HuH-7.5 (cell line): ENCODE data around the gene PLCD1.
"Not testable (repeated sequence)": the region's sequence is repeated elsewhere in the genome, so short reads cannot be mapped to it uniquely, and the experiment has no call there.

Experiments
- DNase-seq: peaks from one replicate; pipeline ENCODE4 v3.0.0; 2011; ENCODE audit warnings: low spot score

Gene PLCD1

DNA sequence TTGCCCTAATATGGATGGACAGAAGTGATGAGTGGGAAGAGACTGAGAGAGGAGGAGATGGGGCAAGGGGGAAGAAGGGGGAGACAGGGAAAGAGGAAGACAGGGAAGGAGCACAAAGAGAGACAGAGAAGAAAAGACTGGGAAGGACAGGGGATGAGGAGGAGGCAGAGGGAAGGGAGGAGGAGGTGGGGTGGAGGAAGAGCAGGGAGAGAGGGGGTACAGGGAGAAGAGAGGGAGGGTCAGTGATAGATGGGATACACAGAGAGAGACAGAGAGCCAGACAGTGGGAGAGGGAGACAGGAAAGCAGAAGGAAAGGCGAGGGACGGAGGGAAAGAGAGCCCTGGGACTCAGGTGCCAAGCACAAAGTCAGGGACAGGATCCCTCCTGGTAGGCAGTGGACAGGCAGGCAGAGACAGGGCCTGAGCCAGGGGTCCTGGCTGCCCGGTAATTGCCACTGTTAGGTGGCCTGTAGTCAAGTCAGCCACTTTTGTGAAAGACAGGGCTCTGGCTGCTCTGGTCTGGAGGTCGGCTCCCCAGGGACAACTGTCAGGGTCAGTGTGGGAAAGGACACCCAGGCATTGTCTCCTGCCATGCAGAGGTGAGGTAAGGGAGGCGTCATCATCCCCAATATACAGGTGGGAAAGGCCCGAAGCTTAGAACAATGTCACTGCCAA is 29.1 kb downstream of the PLCD1 start:
- no peak for DNase-seq

DNA sequence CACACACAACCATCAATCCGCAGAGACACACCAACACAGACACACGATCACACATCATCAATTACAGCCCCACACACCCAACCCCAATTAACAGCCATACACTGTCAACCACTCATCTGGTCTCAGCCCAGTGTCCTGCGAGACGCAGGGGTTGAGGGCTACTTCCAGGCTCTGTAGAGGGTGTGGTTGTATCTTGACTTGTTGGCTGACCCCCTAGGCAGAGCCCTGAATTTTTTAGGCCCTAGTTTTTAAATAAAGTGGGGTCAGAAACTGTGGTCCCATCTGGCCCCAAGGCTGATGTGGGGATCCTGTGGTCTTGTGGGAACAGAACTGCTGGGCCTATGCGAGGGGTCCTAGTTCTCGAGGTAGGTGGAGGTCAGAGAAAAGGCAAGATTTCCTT is 29.6 kb downstream of the PLCD1 start:
- DNase-seq: no peak

DNA sequence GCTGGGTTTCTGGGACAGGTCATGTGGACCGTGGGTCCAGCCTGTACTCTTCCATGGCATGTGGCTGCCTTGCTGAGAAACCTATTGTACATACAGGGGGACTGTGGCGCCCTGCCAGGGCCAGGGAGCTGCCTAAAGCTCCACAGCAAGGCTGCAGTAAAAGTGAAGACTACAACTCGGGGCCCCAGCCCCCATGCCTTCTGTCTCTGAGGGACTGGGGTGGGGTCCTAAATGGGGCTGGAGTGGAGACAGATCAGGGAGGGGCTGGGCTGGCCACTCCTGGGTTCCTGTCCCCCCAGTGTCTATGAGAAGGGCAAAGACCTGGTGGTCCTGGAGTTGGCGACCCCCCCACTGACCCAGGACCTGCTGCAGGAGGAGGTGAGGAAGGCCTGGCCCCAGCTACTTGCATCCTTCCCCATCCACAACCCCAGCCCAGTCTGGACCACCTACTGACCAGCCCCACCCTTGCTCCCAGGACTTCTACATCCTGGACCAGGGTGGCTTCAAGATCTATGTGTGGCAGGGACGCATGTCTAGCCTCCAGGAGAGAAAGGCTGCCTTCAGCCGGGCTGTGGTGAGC is 31.6 kb downstream of the PLCD1 start:
- DNase-seq: no peak

DNA sequence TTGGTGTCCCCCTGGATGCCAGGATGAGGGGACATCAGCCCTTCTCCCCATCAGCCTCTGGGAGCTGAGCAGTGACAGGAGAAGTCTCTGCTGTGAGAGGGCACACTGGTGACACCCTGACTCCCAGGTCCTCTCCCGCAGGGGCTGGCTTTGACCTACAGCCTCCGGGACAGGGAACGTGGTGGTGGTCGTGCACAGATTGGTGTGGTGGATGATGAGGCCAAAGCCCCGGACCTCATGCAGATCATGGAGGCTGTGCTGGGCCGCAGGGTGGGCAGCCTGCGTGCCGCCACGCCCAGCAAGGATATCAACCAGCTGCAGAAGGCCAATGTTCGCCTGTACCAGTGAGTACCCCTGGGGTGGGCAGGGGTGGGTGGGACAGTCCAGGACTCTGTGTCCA is 32.1 kb downstream of the PLCD1 start:
- DNase-seq: no peak

DNA sequence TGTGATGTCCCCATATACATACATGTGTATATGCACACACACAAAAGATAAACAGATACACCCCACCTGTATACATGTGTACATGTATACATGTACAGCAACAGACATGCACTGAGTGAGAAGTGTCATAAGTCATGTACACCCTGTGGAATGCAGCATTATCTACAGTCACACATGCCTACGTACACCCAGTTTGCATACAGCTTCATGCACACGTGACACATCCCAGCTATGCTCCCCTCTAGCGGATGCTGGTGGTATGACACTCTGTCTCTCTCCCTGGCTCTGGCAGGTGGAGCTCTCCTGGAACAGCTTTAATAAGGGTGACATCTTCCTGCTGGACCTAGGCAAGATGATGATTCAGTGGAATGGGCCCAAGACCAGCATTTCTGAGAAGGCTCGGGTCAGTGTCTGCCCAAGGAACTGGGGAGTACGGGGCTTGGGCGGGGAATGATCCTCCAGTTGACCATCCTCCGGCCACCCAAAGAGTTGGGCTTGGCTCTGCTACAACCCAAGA is 32.6 kb downstream of the PLCD1 start:
- DNase-seq: peak; percentile 90

DNA sequence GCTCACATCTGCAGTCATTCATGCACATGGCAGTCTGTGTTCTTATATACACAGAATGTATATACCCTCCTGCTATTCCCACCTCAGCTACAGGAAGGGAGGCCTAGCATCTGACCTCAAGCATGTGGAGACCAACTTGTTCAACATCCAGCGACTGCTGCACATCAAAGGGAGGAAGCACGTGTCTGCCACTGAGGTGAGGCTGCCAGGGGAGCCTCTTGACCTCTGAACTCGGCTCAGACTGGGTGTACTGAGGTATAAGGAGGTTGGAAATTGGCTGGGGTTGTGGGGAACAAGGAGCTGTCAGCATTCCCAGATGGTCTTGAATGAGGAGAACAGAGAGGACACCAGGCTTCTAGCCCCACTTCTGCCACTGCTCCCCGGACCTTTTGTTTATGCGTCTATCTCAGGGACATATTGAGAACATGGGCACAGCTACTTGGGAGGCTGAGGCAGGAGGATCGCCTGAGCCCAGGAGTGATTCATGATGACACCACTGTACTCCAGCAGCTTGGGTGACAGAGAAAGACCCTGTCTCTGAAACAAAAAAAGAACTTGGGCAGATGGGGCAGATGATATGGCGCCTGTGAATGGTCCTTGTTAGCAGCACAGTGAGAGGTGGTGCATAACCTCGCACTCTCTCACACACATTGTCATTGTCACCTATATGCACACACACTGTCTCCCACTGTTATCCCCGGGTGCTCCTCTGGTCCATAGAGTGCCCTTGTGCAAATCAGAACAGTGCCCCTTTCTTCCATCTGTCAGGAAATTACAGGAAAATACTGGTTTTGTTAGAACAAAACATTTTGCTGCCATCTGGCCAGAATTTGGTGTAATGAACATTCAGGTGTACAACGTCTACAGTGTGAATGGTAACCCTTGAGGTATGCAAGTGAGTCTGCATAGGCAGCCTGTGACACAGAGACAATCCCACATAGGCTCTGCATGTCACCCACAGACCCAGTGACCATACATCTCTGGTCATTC is 33.5 kb downstream of the PLCD1 start:
- no peak for DNase-seq

DNA sequence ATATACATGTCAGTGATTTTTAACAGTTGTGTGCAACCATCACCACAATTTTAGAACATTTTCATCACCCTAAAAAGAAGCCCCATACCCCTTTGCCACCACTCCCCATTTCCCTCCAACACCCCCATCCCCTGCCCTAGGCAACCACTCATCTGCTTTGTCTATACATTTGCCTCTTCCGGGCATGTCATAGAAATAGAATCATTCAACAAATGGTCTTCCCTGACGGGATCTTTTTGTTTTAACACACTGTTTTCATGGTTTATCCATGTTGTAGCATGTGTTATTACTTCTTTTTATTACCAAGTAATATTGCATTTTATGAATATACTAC is 34.8 kb downstream of the PLCD1 start:
- DNase-seq: no peak

DNA sequence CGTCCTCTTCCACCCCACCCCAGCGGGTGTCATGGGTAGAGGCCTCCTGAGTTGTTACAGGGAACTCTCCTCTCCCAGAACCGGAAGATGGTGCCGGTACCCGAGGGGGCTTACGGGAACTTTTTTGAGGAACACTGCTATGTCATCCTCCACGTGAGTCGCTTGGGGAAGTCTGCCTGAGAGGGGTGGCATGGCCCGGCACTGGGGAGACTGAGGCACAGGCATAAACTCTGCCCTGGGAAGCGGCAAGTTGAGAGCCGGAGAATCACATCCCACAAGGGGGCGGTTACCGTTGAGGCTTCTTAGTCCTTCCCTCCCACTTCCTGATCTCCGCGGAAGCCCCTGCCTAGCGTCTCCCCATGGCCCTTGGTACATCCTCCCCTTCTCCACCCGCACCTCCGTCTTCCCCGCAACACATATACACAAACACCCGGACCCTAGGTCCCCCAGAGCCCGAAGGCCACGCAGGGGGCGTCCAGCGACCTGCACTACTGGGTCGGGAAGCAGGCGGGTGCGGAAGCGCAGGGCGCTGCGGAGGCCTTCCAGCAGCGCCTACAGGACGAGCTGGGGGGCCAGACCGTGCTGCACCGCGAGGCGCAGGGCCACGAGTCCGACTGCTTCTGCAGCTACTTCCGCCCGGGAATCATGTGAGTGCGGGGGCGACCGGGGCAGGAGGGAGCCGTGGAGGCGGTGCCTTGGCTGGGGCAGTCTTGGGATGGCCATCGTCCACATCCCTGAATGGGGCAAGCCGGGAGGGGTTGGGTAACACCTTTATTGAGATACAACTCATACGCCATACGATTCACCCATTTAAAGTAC is 35.4 kb downstream of the PLCD1 start:
- DNase-seq: peak; percentile 76

DNA sequence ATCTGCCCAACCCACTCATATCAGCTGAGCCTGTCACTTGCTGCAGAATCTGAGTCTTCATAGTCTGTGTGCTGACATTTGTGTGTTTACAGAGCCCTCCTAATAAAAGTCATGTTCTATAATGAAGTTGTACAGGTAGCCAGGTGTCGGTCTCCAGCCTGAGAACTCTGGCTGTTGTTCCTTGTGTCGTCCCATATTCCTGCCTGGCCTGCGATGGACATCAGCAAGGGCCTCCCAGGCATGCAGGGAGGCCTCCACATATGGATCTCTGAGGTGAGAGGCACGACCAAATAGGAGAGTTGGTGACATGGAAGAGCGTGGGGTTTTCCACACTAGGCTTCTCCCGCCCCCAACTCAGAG is 36.0 kb downstream of the PLCD1 start:
- DNase-seq: no peak

DNA sequence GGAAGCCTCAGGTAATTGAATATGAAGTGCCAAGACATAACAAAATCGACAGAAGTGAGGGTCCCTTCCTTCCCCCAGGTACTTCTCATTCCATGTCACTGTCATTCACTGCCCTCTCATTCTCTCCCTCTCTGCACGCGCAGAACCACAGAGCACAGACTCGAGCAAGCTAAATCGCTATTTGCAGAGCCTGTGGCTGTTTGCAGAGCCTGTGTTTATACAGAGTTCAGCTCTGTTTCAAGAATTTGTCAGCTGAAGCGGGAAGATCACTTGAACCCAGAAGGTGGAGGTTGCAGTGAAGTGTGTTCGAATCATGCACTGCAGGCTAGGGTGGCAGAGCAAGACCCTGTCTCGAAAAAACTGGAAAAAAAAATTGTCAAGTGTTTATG is 36.4 kb downstream of the PLCD1 start:
- no peak for DNase-seq

DNA sequence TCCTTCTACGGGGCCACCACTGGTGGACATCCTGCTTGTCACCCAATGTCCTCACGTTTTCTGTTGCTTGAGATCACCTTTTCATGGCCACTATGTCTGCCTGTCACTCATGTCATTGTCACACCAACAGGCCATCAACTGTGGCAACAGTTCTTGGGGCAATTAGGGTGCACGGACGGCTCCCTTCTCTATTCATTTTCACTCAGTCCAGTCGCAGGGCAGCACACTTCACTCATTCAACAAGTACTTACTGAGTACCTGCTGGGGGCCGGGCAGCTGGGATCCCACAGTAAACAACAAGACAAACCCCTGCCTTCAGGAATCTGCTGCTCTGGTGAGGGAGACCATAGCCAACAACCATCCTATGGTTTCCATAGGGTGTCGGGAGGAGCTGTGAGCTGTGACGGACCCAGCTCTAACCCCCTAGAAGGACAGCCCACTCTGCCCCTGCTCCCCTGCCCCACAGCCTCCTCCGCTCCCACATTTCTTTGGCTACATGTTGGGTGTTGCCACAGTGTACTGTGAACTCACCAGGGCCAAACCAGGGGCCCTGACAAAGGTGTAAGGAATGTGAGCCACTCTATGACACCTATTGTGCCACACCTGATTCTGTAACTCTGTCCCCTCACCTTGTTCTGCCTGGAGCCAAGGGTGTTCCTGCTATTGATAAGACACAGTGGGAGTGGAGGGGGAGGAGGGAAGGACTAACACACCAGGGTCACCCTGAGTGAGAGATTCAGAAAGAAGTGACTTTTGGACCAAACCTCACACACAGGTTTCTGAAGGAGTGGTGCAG is 37.0 kb downstream of the PLCD1 start:
- no peak for DNase-seq

DNA sequence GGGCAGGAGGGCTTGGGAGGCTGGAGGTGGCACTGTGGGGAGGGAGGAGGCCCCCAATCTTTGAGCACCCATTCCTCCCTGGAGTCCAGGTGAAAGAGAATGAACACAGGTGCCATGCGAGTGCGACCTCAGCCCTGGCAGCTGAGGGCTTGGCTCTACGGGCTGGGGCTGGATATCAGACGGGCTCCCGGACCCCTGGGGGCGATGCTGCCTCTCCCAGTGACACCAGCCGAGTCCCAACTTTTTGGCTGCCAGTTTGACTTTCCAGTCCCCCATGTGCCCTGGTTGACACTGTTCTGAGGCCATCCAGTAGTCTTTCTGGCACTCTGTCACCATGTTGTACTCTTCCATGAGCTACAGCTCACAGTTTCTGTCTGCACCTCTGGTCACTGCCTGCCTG is 37.6 kb downstream of the PLCD1 start:
- no peak for DNase-seq

DNA sequence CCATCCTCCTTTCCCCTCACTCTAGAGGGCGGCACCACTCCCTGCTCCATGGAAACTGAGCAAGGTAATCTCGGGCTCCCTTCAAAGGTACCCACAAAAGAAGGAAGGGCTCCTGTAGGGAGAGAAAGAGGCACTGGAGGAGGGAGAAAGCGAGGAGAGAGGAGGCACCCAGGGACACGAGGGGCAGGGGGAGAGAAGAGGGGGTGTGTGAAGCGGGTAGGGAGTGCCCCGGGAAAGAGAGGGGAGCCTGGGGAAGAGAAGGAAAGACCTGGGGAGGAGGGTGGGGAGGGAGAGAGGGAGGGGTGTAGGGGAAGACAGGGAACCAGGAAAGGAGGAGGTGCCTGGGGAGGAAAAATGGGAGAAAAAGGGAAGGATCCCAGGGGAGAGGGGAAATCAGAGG is 38.3 kb downstream of the PLCD1 start:
- no peak for DNase-seq

DNA sequence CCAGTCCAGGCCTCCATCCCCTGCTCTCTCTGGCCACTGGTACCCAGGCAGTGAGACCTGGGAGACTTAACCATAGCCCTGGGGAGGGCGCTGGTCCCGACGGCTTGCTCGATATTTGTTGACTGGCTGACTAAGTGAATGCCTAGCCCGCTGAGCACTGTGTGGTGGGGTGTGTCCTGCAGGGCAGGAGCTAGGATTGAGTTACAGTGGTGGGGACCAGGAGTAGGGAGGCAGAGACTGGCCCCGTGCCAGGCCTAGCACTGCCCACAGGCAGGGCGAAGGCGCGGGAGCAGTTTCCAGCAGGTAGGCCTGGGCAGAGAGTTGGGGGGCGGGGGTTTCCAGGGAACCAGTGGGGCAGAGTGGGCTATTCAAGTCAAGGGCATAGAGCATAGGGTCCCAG is 38.9 kb downstream of the PLCD1 start, which contains the start of gene VILL:
Gene VILL, plus strand, starts transcription at position 260 of the 400 bp plus-strand sequence. CDS start 2,887 bp downstream, outside the sequence.
- no peak for DNase-seq

DNA sequence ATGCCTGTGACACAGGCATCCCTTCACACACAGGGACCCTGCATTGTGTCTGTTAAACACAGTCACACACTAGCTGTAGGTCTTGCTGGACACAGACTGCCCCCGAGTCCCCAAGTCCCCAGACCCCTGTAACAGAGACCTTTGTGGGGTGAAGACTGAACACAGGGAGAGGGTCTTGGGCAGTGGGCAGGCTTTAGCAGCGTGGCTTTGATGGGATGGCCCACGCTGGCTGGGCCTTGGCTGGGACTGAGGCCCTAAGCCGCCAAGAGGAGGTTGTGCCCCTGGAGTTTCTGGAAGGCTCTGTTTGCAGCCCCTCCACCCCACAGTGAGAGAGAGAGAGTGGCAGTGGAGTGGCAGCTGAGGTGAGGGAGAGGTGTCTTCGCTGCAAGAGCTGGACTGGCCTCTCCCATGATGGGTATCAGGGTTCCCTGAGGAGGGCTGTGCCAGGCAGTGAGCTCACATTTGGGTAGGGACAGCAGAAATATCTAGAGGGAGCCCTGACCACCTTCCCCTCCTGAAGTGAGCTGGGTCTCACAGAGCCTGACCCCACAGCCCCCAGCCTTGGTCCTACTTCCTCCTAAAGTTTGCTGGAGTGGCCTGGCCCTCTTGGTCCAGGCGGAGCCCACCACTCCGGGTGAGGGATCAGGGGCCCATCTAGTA is 39.5 kb downstream of the PLCD1 start:
- DNase-seq: no peak

DNA sequence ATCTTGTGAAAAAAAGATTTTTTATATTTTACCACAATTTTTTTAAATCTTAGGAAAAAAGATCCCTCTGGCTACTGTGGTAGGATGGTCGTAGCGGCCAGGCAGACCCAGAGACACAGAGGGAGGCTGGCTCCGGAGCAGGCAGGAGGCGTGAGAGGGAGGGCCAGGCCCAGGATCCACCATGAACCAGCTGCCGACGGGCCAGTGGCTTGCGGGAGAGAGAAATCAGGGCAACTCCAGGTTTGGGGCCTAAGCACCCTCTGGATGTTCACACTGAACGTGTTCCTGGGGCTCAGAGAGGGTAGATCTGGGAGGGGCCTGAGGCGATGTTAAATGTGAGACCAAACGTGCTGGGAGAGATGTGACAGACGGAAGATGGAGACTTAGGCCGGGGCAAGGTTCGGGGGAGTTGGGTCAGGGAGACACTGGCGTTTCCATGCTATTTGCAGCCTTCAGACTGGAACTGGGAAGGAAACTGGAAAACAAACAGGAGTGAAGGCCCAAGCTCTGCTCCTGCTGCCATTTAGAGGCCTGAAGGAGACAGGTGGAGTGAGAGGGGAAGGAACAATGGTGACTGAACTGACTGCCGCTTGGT is 40.4 kb downstream of the PLCD1 start:
- no peak for DNase-seq

DNA sequence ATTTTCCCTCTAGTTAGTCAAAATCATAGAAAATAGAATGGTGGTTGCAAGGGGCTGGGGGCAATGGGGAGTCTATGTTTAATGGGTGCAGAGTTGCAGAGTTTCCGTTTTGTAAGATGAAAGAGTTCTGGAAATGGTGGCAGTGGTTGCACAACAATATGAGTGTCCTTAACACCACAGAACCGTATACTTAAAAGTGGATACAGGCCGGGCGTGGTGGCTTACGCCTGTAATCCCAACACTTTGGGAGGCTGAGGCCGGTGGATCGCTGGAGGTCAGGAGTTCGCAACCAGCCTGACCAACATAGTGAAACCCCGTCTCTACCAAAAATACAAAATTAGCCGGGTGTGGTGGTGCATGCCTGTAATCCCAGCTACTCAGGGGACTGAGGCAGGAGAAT is 41.1 kb downstream of the PLCD1 start:
- DNase-seq: not testable (repeated sequence)

DNA sequence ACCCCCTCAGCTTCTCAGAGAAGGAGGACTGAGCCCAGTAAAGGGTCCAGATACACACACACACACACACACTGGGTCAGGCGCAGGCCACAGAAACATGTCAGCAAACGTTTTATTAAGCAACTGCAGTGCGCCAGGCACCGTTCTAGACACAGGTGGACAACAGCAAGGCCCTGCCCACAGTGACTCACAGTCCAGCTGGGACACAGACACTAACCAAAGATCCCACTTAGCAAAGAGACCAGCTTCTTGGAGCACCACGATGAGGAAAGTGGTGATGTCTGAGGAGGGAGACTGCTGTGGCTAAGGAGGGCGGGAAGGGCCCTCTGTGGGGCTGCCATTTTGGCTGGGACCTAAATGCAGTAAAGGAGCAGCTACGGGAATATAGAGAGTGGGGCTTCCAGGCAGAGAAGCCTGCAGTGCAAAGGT is 41.7 kb downstream of the PLCD1 start:
- no peak for DNase-seq

DNA sequence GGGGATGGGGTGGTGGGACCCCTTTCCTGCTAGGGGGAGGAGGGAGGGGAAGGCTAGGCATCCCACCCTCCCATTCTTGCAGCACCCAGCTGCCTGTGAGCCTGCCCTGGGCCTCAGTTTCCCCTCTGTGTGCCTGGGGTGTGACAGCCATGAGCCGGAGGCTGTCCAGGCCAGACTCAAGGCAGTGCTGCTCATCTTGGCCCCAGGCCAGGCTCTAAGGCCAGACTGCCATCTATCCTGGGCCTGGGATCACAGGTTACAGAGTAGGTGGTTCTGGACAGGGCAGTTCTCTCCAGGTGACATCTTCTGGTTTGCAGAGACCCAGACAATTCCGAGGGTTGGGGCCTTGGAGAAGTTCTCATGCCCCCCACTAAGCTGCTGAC is 42.1 kb downstream of the PLCD1 start:
- DNase-seq: no peak
